GM21526 (cell line): ENCODE measurements around the gene GRPEL2.

ENCODE experiments used
- ATAC-seq: cut with Tn5 transposase; IDR thresholded peaks from one replicate; pipeline ENCODE4 v1.9.1; 2021; ENCODE audit warnings: moderate library complexity; ENCODE audit not compliant: unreplicated experiment, low FRiP score

The GRPEL2 gene

GRCh38 chr5:149353911-149354310 is 8.6 kb downstream of the GRPEL2 start:
- ATAC-seq = no peak

DNA sequence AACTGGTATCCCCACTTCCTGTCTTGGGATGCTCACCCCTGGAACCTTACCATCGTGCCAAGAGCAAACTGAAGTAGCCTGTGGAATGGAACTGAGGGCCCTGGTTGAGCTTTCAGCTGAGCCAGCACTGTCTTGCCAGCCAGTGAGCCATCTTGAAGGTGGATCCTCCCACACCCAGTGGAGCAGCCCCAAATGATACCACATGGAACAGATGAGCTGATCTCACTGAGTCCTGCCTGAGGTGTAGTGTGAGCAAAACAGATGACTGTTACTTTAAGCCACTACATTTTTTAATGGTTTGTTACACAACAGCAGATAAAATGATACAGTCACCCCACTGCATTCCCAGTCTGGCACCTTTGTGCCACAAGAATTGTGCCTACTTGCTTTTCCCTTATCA is 10.4 kb downstream of the GRPEL2 start:
- no peak for ATAC-seq

- ATAC-seq = no peak
Observed at GRCh38 chr5:149356391-149356790, 11.1 kb downstream of the GRPEL2 start.

- peak; percentile 99 for ATAC-seq
Observed at GRCh38 chr5:149357370-149358293, 12.3 kb downstream of the GRPEL2 start, which contains the start of gene PCYOX1L. Gene PCYOX1L, plus strand, starts transcription at chr5:149358046. Its CDS starts 23 bp downstream, at chr5:149358069.

DNA sequence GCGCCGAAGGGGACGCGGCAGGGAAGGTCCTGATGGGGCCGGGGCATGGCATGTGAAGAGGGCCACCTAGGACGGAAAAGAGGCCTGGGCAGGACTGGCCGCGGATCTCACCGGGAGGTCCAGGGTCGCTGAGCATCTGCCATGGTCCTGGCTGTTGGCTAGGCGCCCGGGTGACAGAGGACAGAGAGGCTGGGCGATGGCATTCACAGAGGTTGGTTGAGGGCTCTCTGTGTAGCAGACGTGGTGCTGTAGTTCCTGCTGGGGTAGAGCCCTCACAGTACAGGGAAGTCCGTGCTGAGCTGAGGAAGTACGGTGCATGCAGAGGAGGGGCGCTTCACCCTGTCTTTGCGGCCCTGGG is 13.0 kb downstream of the GRPEL2 start:
- peak; percentile 7 for ATAC-seq

- no peak for ATAC-seq
Observed at GRCh38 chr5:149358868-149359495, 13.7 kb downstream of the GRPEL2 start.

DNA sequence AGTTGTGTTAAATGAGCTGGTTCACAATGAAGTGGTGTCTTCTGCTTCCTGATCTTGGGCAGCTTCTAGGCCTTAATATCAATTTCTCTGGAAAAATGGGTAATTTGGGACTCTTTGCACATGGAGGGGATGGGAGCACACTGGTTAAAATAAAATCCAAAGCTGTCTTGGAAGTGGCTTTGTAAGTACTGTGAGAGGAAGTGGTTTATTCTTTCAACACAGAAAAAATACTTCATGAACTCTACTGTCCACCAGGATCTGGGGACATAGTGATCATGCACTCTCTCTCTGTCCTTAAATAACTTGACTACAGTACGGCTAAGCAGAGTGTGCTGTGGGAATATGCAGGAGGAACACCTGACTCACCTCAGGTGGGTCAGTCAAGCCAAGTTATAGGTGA is 15.0 kb downstream of the GRPEL2 start:
- no peak for ATAC-seq

DNA sequence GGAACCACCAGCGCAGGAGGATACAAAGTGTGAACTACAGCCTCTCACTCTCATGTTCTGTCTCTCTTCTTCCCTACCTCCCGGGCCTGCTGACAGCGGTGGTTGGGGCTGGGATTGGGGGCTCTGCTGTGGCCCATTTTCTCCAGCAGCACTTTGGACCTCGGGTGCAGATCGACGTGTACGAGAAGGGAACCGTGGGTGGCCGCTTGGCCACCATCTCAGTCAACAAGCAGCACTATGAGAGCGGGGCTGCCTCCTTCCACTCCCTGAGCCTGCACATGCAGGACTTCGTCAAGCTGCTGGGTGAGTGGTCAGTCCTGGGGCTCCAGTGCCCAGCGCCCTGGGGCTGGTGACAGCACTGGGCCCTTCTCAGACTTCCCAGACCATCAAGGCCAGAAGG is 17.2 kb downstream of the GRPEL2 start:
- ATAC-seq = no peak

- ATAC-seq = no peak
Observed at GRCh38 chr5:149363358-149363757, 18.1 kb downstream of the GRPEL2 start.

- ATAC-seq = no peak
Observed at GRCh38 chr5:149363936-149364335, 18.6 kb downstream of the GRPEL2 start.

- ATAC-seq = no peak
Observed at GRCh38 chr5:149364719-149365118, 19.4 kb downstream of the GRPEL2 start.

DNA sequence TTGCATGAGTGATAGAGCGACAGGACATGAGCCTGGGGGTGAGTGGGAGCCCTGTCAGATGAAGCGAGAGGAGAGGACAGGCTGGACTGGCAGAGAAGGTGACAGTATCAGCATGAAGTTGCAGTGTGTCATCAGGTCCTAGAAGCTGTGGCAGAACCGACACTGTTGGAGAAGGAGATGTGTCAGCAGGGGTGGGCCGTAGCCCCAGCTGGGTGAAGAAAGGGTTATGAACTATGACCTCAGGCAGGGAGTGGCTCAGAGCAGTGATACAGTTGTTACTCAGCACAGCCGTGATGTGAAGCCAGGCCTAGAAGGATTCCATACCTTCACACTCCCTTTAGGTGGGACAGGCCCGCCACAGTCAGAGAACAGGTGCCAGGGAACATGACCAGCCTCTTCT is 20.1 kb downstream of the GRPEL2 start:
- no peak for ATAC-seq

GRCh38 chr5:149366169-149366729 is 20.9 kb downstream of the GRPEL2 start:
- no peak for ATAC-seq

- peak; percentile 64 for ATAC-seq
Observed at GRCh38 chr5:149367249-149367971, 22.1 kb downstream of the GRPEL2 start.

DNA sequence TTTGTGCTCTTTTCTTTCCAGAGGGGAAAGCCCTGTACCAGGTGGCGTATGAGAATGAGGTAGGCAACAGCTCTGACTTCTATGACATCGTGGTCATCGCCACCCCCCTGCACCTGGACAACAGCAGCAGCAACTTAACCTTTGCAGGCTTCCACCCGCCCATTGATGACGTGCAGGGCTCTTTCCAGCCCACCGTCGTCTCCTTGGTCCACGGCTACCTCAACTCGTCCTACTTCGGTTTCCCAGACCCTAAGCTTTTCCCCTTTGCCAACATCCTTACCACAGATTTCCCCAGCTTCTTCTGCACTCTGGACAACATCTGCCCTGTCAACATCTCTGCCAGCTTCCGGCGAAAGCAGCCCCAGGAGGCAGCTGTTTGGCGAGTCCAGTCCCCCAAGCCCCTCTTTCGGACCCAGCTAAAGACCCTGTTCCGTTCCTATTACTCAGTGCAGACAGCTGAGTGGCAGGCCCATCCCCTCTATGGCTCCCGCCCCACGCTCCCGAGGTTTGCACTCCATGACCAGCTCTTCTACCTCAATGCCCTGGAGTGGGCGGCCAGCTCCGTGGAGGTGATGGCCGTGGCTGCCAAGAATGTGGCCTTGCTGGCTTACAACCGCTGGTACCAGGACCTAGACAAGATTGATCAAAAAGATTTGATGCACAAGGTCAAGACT is 22.8 kb downstream of the GRPEL2 start:
- no peak for ATAC-seq

DNA sequence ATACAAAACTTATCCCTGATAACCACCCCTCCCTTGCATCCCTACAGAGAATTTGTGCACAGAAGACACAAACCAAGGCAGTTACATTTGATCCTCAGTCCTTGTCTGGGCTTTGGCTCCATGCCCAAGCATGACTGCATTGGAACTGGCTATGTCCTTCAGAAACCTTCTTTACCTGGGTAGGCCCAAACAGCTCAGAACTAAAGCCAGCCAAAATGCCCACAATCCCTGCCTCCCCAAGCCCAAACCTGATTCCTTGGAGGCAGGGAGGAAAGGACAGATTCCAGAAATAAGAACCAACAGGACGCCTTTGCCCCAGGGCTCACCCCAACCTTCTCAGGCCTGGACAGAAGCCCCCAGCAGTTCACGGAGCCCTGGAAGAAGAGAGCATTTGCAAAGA is 25.6 kb downstream of the GRPEL2 start:
- no peak for ATAC-seq

GRCh38 chr5:149371296-149371962 is 26.1 kb downstream of the GRPEL2 start:
- ATAC-seq = peak; percentile 80

DNA sequence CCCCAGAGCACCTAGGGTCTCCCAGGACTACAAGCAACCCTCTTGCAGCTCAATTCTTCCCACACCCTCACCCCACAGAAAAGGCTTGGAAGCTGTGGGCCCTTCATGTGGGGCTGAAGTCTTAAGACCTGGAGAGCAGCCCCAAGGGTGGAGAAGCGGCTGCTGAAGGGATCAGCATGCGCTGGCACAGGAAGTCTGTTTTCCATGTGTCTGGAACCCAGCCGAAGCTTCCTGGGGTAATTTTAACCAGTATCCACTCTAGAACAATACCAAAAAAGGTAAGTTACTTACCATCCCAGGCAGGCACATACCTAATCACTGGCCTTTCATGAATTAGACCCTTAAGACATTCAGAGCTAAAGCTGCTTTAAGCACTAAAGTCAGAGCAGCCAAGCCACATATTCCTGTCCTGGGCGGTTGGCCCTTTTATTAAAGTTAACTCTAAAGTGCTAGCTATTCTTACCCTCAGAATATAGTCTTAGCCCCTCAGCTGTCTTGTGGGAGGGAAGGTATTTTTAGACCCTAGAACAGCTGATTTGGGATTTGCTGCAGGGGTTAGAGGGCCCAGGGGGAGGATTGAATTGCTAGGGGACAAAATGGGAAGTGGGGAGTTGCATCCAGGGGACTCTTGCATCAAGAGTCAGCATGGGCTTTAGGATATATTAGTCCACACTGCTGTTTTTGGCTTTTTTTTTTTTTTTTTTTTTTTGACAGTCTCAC is 26.9 kb downstream of the GRPEL2 start:
- ATAC-seq = no peak

DNA sequence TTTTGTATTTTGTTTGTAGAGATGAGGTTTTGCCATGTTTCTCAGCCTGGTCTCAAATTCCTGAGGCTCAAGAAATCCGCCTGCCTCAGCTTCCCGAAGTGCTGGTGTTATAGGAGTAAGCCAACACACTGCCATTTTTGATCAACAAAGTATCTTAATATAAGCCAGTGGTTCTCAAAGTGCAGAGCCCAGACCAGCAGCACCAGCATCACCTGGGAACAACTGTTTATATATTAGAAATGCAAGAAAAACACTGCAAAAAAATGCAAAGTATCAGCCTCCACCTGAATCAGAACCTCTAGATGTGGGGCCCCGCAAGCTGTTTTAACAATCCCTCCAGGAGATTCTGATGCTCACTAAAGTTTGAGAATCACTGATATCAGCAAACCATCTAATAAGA is 27.6 kb downstream of the GRPEL2 start:
- ATAC-seq = no peak
